ENCODE data around the gene PTPRN2. TPM values are rescaled to one million over a fixed set of nuclear protein-coding genes. Genes with fewer than 3 reads are reported as not detected.

The PTPRN2 gene
- polyA plus RNA-seq, 1 of the 3 experiments (the other 2 are of a cell fraction), result 4.0 TPM

GRCh38 chr7:158240801-158241200 is 346.8 kb downstream of the PTPRN2 start (continued):
- TF ChIP-seq CTCF (IDR thresholded peaks at IDR 0.05) (no peak), USF1 (IDR thresholded peaks at IDR 0.05; ENCODE audit: borderline replicate concordance, low read depth) (no peak), IRF3 (IDR thresholded peaks at IDR 0.05; ENCODE audit: low read depth, low read length) (no peak), JUND (IDR thresholded peaks at IDR 0.05) (no peak), RCOR1 (IDR thresholded peaks at IDR 0.05; ENCODE audit: low read length) (no peak), MAX (IDR thresholded peaks at IDR 0.05; ENCODE audit: low read depth) (no peak)

- H3K4me2 ChIP-seq, result no peak overlapping the region
- H3K4me3 ChIP-seq (ENCODE audit: low read depth in 2 of 2, low read length in 1 of 2), result no peak overlapping the region
- no peaks in the 10 kb centered on the region for H4K20me1 ChIP-seq (ENCODE audit: insufficient read depth)
- H3K4me1 ChIP-seq (ENCODE audit: control insufficient read depth in 1 of 2, insufficient read depth in 2 of 2, low read depth in 1 of 2, low read length in 1 of 2), result peaks cover 0 to 6% of the 10 kb centered on the region in 2 experiments; a peak in 1 of 4 replicates
- H3K27ac ChIP-seq (ENCODE audit: low read depth in 2 of 2, low read length in 1 of 2), result no peak overlapping the region
- CTCF ChIA-PET, result no interaction called here
- no peak overlapping the region for H2AFZ ChIP-seq (ENCODE audit: low read depth)
- TF ChIP-seq USF2 (IDR thresholded peaks at IDR 0.05; ENCODE audit: borderline replicate concordance, low read depth, low read length) (no peak), FOXJ3 (CRISPR knock-in tag; IDR thresholded peaks at IDR 0.05) (no peak), SIN3A (IDR thresholded peaks at IDR 0.05; ENCODE audit: borderline replicate concordance, low read depth, low read length) (no peak), RFX5 (IDR thresholded peaks at IDR 0.05; ENCODE audit: low read length) (no peak), MEF2A (IDR thresholded peaks at IDR 0.05; ENCODE audit: borderline replicate concordance, low read depth) (no peak), RAD21 (IDR thresholded peaks at IDR 0.05; ENCODE audit: low read length) (no peak), CHD2 (IDR thresholded peaks at IDR 0.05; ENCODE audit: low read length, partially characterized antibody) (no peak), FOSL2 (IDR thresholded peaks at IDR 0.05; ENCODE audit: borderline replicate concordance, low read depth) (no peak), EP300 (IDR thresholded peaks at IDR 0.05; ENCODE audit: borderline replicate concordance in 1 of 2, low read depth in 1 of 2, low read length in 1 of 2) (no peak), ZBTB33 (IDR thresholded peaks at IDR 0.05; ENCODE audit: borderline replicate concordance, low read depth) (no peak), IRF3 (IDR thresholded peaks at IDR 0.05; ENCODE audit: low read depth, low read length) (no peak), GABPA (IDR thresholded peaks at IDR 0.05; ENCODE audit: low read depth) (no peak)
- no peaks in the 10 kb centered on the region for H3K36me3 ChIP-seq (replicated peaks in 1 of 2; ENCODE audit: control insufficient read depth in 1 of 2, insufficient read depth in 2 of 2, low read length in 1 of 2)
- no peaks in the 10 kb centered on the region for H3K27me3 ChIP-seq (ENCODE audit: insufficient read depth)
- peak; percentile 64 for DNase-seq
- H3K9ac ChIP-seq, result no peak overlapping the region
- no peaks in the 10 kb centered on the region for H3K9me2 ChIP-seq
- H3K79me2 ChIP-seq (ENCODE audit: insufficient read depth), result no peaks in the 10 kb centered on the region
- POLR2A ChIA-PET, result no interaction called here
- H3K9me3 ChIP-seq, result peaks cover 7% of the 10 kb centered on the region; the same call in 1 of the 2 replicates
- 42% methylated on average over 29 of the region's 30 CpGs for WGBS (ENCODE audit: low lambda C conversion rate)
- H3F3A ChIP-seq (replicated peaks; ENCODE audit: insufficient read depth), result no peaks in the 10 kb centered on the region
These were observed 348.2 kb downstream of the PTPRN2 start for GRCh38 chr7:158239290-158239981.
